SU-DHL-6 (cell line): ENCODE results near the gene AQP1.

Experiments
- CTCF ChIP-seq: fragments of 200-600 bp; sonication (generic); IDR thresholded peaks from one replicate; pipeline ENCODE4 v1.5.1; 2017; ENCODE audit warnings: antibody characterized with exemption, mild to moderate bottlenecking, low read length, moderate library complexity; ENCODE audit not compliant: insufficient read depth, poor library complexity, severe bottlenecking
- EZH2phosphoT487 ChIP-seq: fragments of 200-600 bp; sonication (generic), shearing (Covaris generic); conservative IDR thresholded peaks from 2 replicates; pipeline ENCODE4 v1.6.1; 2018; ENCODE audit warnings: mild to moderate bottlenecking, antibody characterized with exemption, low read length, moderate library complexity, mixed read lengths

- TF ChIP-seq CTCF (no peak), EZH2phosphoT487 (no peak)
Observed at GRCh38 chr7:30896783-30897637, 14.6 kb upstream of the AQP1 start.
